Keratinocyte (primary cell): ENCODE data around the gene SPDL1. TPM values are rescaled to one million over a fixed set of nuclear protein-coding genes. Genes with fewer than 3 reads are reported as not detected.
A peak's percentile ranks its signal among the peaks of the same experiment; 100 is the strongest.

Source experiments
- DNase-seq: peaks from one replicate; pipeline ENCODE4 v3.0.0-alpha.2; 2011; ENCODE audit warnings: low read depth, missing footprints, low spot score
- FAIRE-seq: peaks from 2 replicates; lab custom pipeline; 2011; peaks lifted over from hg19 to GRCh38; lab: Jason Lieb, UNC
- H2AFZ ChIP-seq: 2 replicates; pipeline ENCODE4 v1.6.0; 2012; ENCODE audit warnings: low read length, control low read depth, inconsistent platforms; ENCODE audit not compliant: control insufficient read depth
- H3K27ac ChIP-seq: 2 replicates; pipeline ENCODE4 v1.5.1; 2011; ENCODE audit warnings: low read length; ENCODE audit not compliant: control insufficient read depth, insufficient read depth
- H3K27me3 ChIP-seq: 3 replicates; pipeline ENCODE4 v1.6.0; 2011; ENCODE audit warnings: low read length; ENCODE audit not compliant: control insufficient read depth, insufficient read depth; ENCODE audit errors: extremely low read depth
- H3K36me3 ChIP-seq, 2 experiments: 2 replicates in 1 of 2; 3 replicates in 1 of 2; pipeline ENCODE4 v1.5.1; 2011; ENCODE audit warnings: low read length in 2 of 2, mild to moderate bottlenecking in 1 of 2; ENCODE audit not compliant: control insufficient read depth in 2 of 2, insufficient read depth in 2 of 2; ENCODE audit errors: extremely low read depth in 1 of 2
- H3K4me1 ChIP-seq: 3 replicates; pipeline ENCODE4 v1.5.1; 2011; ENCODE audit warnings: low read length; ENCODE audit not compliant: control insufficient read depth, insufficient read depth; ENCODE audit errors: extremely low read depth
- H3K4me2 ChIP-seq: 3 replicates; pipeline ENCODE4 v1.6.0; 2011; ENCODE audit warnings: low read depth, low read length; ENCODE audit not compliant: control insufficient read depth, insufficient read depth; ENCODE audit errors: extremely low read depth
- H3K4me3 ChIP-seq, 3 experiments: fragments of 200-600 bp in 1 of 3; sonication (generic) in 1 of 3; 2 replicates in 2 of 3; 3 replicates in 1 of 3; pipeline ENCODE4 v1.5.1; 2011 to 2016; ENCODE audit warnings: low read length in 3 of 3, mild to moderate bottlenecking in 3 of 3, control low read depth in 2 of 3, inconsistent platforms in 1 of 3, low read depth in 1 of 3, mixed read lengths in 1 of 3, mixed run types in 1 of 3, moderate library complexity in 1 of 3; ENCODE audit not compliant: control insufficient read depth in 2 of 3, insufficient read depth in 2 of 3; ENCODE audit errors: extremely low read depth in 1 of 3
- H3K79me2 ChIP-seq: 2 replicates; pipeline ENCODE4 v1.6.0; 2012; ENCODE audit warnings: low read length; ENCODE audit not compliant: control insufficient read depth, insufficient read depth
- H3K9ac ChIP-seq: 3 replicates; pipeline ENCODE4 v1.6.0; 2011; ENCODE audit warnings: low read length; ENCODE audit not compliant: control insufficient read depth, insufficient read depth; ENCODE audit errors: extremely low read depth
- H3K9me1 ChIP-seq: 3 replicates; pipeline ENCODE4 v1.6.0; 2011; ENCODE audit warnings: low read length; ENCODE audit not compliant: control insufficient read depth, insufficient read depth; ENCODE audit errors: extremely low read depth
- H3K9me3 ChIP-seq: 2 replicates; pipeline ENCODE4 v1.5.1; 2012; ENCODE audit warnings: low read depth, low read length; ENCODE audit not compliant: control insufficient read depth
- H4K20me1 ChIP-seq: 3 replicates; pipeline ENCODE4 v1.6.0; 2011; ENCODE audit warnings: low read length; ENCODE audit not compliant: control insufficient read depth, insufficient read depth; ENCODE audit errors: extremely low read depth
- CTCF ChIP-seq, 3 experiments: IDR thresholded peaks in 1 of 3; conservative IDR thresholded peaks in 1 of 3; optimal IDR thresholded peaks in 1 of 3; 2 replicates in 2 of 3; 3 replicates in 1 of 3; pipeline versions ENCODE3 to v1.5.1; 2011; ENCODE audit warnings: low read length in 3 of 3, mild to moderate bottlenecking in 3 of 3, moderate library complexity in 2 of 3, control low read depth in 1 of 3, inconsistent platforms in 1 of 3; ENCODE audit not compliant: insufficient read depth in 2 of 3; ENCODE audit errors: extremely low read depth in 1 of 3
- EZH2 ChIP-seq: IDR thresholded peaks from one replicate; pipeline ENCODE4 v1.6.1; 2012; ENCODE audit warnings: inconsistent platforms, mild to moderate bottlenecking, low read length, moderate library complexity
- dilution Hi-C: fragments of 300-500 bp; cut with MboI; formaldehyde crosslinking; loops from one replicate; pipeline ENCODE4 v1.7.0; 2020; ENCODE audit warnings: low sequenced_read_pairs; ENCODE audit not compliant: extremely low pct_ligation_motif_present
- polyA plus RNA-seq, 5 experiments: library from polyadenylated mRNA; depleted of rRNA in 3 of 5; stranded (reverse) in 3 of 5; stranded (forward) in 1 of 5; unstranded in 1 of 5; fragments of >200 nt; gene quantifications; 1 replicate in 1 of 5; 2 replicates in 3 of 5; 3 replicates in 1 of 5; pipeline versions ENCODE4 v1.2.1 to v1.2.3, GENCODE V29; 2011 to 2012; ENCODE audit warnings: missing spikeins in 2 of 5, low read depth in 1 of 5, low replicate concordance in 1 of 5

The SPDL1 gene
- polyA plus RNA-seq, 1 donor (not counting 4 experiments of a cell fraction or from before 2014, with no cell fraction given) = 24.6 TPM

GRCh38 chr5:169576181-169576598 is 7.4 kb upstream of the SPDL1 start:
- DNase-seq (no peak), FAIRE-seq (peak; percentile 17)
- Histone ChIP-seq H3K9me1 (no peaks in the 10 kb centered on the region), H3K9me3 (no peaks in the 10 kb centered on the region), H3K79me2 (no peaks in the 10 kb centered on the region), H3K4me3 (no peak overlapping the region), H3K27ac (no peak overlapping the region), H4K20me1 (no peaks in the 10 kb centered on the region), H3K9ac (no peak overlapping the region), H3K4me2 (no peak overlapping the region), H2AFZ (no peak overlapping the region), H3K4me1 (peaks cover 6% of the 10 kb centered on the region), H3K27me3 (peaks cover 6% of the 10 kb centered on the region), H3K36me3 (no peaks in the 10 kb centered on the region)
- TF ChIP-seq CTCF (optimal IDR thresholded peaks at IDR 0.05 in 1 of 3, IDR thresholded peaks at IDR 0.05 in 1 of 3, conservative IDR thresholded peaks at IDR 0.05 in 1 of 3; ENCODE audit: extremely low read depth in 1 of 3, insufficient read depth in 2 of 3, low read length in 3 of 3) = no peak
- dilution Hi-C loops = no loop called here

DNA sequence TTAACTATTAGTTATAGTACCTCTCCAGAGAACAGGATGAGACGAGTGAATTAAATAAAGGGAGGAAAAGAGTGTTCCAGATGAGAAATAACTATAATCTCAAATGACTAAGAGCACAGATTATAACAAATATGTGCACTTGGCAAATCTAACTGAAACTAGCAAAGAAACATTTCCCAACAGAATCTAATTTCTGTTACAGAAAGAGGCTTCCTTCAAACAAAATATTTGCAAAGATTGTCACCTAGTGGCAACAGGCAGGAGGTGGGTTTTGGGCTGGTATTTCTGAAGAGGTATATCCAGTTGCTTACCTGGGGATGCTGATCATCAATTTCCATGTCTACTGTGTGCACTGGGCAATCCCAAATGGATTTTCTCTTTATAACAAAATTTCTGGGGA is 5.6 kb upstream of the SPDL1 start:
- peaks cover 6% of the 10 kb centered on the region for H3K27me3 ChIP-seq
- DNase-seq = no peak
- H3K27ac ChIP-seq = no peak overlapping the region
- H3K4me1 ChIP-seq = peaks cover 6% of the 10 kb centered on the region
- dilution Hi-C loops = no loop called here
- no peak overlapping the region for H2AFZ ChIP-seq
- no peak overlapping the region for H3K9ac ChIP-seq
- TF ChIP-seq EZH2 (no peak), CTCF (optimal IDR thresholded peaks at IDR 0.05 in 1 of 3, IDR thresholded peaks at IDR 0.05 in 1 of 3, conservative IDR thresholded peaks at IDR 0.05 in 1 of 3; ENCODE audit: extremely low read depth in 1 of 3, insufficient read depth in 2 of 3, low read length in 3 of 3) (peak; percentile 25 to 54 (median 42))
- no peak overlapping the region for H3K4me3 ChIP-seq
- H3K36me3 ChIP-seq = no peaks in the 10 kb centered on the region
- no peaks in the 10 kb centered on the region for H3K9me3 ChIP-seq
- FAIRE-seq = no peak
- no peaks in the 10 kb centered on the region for H4K20me1 ChIP-seq
- H3K4me2 ChIP-seq = no peak overlapping the region
- H3K9me1 ChIP-seq = no peaks in the 10 kb centered on the region
- H3K79me2 ChIP-seq = no peaks in the 10 kb centered on the region
